ENCODE data around the gene SYNRG.

Gene SYNRG

DNA sequence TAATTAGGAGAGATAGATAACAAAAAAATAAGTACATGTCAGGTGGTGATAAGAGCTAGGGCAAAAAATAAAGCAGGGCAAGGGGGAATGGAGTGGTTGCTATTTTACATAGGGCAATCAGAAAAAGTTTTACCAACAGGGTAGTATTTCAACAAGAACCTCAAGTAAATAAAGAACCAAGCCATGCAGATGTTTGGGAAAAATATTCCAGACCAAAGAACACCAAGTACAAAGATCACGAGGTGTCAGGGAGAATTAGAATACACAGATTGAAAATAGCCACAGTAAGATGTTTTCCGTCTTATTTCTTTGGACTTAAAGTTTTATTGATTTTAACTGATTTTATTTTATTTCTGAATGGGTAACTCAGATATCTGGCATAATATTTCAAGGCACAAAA lies 11.1 kb downstream of the SYNRG start:
- no peak for DNase-seq (ENCODE audit: low read depth)

DNA sequence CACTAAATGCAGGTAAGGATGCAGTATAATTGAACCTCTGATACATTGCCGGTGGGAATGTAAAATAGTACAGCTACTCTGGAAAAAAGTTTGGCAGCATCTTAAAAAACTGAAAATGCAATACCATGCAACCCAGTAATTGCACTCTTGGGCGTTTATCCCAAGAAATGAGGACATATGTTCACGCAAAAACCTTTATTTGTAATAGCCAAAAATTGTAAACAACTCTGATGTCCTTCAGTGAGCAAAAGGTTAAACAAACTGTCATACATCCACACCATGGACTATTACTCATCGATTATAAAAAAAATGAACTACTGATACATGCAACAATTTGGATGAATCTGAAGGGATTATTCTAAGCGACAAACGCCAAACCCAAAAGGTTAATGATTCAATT lies 16.9 kb downstream of the SYNRG start:
- no peak for DNase-seq (ENCODE audit: low read depth)

DNA sequence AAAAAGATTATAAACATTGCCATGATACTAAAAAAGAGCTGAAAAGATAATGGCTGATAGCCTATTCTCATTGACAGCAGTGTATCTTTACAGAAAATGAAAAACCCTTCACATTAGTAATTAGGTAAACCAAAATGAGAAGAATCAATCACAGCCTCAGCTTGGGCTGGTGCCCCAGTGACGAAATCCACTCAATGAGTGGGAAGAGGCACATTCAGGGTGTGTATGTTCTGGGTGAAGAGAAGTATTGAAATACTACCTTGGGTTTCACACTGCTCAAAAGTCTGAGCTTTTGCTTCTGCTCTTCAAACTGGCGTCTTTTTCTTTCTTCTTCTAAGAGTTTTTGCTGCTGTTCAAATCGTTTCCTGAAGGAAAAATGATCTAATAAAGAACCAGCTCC lies 24.2 kb downstream of the SYNRG start:
- DNase-seq (ENCODE audit: low read depth), result no peak

DNA sequence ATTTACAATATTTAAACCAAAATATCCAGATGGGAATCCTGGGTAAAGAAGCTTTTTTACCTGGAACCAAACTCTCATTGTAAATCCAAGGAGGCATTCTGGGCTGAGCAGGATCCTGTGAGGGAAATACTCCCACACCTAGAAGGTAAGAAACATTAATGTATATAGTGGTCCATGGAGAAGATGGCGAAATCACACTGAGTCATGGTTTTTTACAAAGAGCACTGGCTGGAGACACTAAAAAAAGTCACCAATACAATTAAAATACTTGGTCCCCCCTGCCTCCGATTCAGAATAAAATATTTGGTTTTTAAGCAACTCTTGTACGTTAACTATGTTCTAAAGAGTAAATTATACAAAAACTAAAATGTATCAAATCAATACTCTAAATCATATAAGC lies 32.9 kb downstream of the SYNRG start:
- no peak for DNase-seq (ENCODE audit: low read depth)

DNA sequence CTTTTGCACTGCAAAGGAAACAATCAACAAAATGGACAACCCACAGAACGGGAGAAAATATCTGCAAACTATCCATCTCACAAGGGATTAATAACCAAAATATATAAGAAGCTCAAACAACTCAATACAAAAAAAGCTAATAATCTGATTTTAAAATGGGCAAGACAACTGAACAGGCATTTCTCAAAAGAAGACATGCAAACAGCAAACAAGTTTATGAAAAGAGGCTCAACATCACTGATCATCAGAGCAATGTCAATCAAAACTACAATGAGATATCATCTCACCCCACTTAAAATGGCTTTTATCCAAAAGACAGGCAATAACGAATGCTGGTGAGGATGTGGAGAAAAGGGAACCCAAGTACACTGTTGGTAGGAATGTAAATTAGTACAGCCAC lies 34.8 kb downstream of the SYNRG start:
- DNase-seq (ENCODE audit: low read depth), result no peak

DNA sequence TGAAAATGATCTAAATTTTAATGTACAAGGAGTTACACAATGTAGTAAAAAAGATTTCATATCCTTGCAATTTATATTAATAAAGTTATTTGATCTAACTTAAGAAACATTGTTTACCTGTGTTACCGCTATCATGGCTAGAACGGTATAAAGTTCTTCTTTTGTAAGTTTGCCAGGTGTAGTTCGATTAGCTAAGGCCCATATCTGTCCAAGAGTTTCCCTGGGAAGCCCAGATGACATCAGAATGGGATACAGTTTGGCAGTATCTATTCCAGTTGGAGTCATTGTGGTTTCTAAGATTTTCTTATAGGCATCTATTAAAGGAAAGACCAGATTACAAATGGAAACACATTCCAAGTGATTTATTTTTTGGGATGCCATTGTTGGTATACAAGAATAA lies 37.5 kb downstream of the SYNRG start:
- DNase-seq (ENCODE audit: low read depth), result no peak

DNA sequence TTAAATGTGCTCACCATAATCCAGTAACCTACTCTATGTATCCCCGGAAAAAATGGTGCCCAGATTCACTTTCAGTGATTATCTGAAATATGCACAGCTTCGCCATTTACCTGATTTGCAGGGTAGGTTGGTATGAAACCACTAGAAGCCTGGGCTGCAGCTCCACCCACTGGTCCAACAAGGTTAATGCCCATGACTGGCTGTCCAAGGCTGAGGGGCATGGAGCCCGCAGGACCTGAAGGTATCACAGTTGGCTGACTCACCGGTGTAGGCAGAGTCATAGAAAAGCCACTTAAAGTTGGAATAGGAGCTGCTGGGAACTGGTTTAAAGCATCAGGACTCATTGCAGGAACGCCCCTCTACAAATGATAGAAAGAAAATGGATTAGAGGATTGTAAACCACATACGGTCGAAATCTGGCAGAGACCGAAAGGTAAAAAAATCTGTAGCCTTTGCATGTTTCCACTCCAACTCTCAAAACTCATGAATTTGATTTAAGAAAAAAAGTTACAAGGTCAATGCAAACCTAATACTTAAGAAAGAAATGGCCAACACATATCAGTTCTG lies 38.6 kb downstream of the SYNRG start:
- no peak for DNase-seq (ENCODE audit: low read depth)

DNA sequence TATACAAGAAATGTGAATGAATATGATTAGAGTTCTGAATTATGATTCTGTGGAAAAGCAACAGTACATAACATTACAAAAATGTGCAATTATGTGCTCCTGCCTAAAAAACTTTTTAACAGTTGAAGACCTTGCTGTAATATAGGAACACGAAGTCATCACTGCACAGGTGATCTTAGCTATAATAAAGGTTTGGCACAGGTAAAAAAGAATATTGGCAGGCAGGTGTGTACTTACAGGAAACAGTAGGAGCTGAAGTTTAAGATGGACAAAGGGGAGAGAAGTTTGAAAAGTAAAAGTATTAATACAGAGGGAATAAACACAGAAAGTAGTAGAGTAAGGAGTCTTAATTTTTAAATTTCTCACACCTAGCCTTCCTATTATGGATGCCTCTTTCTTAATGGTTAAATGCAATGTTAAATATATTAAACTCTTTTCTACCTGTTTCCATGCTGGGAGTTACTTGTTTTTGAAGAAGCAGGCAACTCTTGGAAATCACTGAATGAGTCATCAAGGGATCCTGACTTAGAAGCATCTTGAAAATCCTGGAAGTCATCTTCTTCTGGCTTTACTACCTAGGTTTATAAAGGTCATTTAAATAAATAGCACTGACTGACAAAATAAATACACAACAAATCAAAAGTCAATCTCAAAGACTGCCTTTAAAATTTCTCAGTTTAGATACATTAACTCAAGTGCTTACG lies 40.7 kb downstream of the SYNRG start:
- no peak for DNase-seq (ENCODE audit: low read depth)

DNA sequence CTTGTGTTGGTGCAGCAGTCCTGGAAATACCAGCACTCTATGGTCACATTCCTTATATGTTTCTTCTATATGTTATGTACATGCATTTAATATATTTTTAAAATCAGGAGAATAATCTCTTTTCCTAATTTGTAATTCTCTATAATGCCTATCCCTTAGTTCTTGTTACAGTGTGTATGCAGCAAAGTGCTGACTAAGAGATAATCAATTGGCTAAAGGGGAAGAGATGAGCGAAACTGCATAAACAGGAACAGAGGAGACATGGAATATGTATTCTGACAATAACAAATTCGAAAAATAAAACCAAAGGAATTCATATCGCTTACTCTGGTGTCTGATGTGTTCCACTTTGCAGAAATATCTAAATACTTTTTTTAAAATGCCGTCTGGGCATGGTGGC lies 41.7 kb downstream of the SYNRG start:
- no peak for DNase-seq (ENCODE audit: low read depth)

DNA sequence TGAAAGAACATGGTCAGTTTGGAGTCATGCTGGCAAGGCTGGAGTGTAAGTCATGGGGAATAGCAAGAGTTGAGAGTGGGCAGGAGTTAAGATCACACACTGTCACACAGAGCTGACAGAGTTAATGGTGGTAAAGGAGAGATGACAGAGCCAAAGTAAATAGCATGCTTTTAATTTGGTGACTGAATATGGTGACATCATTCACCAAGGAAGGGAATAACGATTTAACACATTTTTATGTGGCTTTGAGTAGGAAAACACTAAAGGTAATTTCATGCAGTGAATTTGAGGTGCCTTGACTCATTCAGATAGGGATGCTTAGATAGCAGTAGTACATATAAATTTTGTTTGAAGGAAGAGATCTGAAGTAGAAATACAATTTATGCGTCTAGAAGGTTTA lies 42.1 kb downstream of the SYNRG start:
- no peak for DNase-seq (ENCODE audit: low read depth)

DNA sequence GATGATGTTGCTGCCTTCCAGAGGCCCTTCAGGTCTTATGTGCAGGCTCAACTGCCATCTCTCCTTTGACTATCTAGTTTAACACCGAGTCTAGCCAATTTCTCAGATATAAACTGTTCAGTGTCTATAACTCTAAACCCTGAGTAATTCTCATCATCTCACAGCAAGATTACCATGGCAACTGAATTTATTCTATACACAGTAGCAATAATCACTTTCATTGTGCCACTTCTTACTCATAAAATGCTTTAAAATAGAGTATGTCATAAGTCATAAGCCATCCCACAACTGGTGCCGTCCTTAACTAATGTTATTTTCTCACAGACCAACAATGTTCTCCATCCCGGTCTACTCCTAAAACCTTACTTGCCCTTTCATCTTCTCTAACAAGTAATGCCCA lies 45.0 kb downstream of the SYNRG start:
- DNase-seq (ENCODE audit: low read depth), result no peak

DNA sequence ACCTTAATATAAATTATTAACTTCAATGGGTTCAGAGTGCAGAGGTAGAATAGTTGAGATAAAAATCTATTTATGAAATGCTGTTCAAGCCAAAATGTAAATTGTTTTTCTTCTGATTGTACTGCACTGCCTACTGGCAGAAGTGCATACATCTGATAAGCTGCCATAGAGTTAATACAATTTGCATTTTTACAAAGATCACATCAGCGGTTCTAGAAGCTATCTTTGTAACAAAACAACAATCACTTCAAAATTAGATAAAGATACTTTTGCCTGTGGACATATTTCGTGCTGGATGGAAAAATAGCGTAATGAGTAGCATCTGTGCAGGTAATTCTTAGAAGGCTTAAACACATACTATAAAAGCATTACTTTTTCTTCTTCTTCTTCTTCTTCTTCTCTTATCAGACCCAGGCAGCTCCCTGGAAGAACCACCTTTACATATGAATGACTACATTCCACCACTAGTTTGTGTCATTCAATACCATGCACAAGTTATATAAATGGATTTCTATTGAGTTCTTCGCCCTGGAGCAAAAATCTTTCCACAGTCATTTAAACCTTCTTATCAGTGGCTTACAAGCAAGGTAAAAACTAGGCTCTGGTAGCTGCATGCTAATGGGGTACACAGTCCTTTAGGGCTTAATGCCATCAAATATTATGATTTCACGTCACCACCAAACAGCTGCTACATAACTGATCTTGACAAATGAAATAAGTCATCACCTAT lies 47.0 kb downstream of the SYNRG start:
- no peak for DNase-seq (ENCODE audit: low read depth)

DNA sequence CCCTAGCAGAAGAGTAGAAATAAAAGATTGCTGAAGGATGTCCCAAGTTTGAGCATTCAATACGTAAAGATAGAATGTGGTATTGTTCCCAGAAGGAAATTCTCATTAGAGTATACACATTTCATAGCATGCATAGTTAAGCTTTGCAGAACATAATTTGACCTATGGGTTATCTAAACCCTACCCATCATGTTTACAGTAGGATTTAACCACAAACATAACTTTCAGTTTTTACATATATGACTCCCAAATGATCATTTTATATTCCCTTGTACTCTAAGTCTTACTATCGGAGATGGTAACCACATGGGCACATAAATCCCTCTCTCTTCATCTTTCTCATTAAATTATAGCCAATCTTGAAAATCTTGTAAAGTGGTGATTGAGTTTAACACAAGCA lies 50.9 kb downstream of the SYNRG start:
- no peak for DNase-seq (ENCODE audit: low read depth)

DNA sequence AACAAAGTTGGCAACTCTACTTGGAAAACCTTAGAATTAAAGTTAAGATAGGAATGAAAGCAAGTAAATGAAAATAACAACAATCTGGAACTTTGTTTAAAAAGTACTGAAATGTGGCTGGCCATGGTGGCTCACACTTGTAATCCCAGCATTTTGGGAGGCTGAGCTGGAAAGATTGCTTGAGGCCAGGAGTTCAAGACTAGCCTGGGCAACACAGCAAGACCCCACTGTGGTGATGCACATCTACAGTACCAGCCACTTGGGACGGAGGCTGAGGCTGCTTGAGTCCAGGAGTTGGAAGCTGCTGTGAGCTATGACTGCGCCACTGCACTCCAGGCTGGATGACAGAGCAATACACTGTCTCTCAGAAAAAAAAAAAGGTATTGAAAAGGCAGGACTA lies 51.7 kb downstream of the SYNRG start:
- DNase-seq (ENCODE audit: low read depth), result no peak

DNA sequence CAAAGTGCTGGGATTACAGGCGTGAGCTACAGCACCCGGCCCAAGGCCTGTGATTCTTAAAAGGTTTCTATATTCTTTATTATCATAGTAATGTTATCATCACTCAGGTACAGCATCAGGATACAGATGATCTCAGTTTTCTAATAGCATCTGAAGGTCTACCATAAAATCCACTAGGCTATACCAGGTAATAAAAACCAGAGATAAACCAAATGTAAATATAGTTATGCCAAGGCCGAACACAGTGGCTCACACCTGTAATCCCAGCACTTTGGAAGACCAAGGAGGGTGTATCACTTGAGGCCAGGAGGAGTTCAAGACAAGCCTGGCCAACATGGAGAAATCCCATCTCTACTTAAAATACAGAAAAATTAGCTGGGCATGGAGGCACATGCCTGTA lies 53.8 kb downstream of the SYNRG start:
- no peak for DNase-seq (ENCODE audit: low read depth)

DNA sequence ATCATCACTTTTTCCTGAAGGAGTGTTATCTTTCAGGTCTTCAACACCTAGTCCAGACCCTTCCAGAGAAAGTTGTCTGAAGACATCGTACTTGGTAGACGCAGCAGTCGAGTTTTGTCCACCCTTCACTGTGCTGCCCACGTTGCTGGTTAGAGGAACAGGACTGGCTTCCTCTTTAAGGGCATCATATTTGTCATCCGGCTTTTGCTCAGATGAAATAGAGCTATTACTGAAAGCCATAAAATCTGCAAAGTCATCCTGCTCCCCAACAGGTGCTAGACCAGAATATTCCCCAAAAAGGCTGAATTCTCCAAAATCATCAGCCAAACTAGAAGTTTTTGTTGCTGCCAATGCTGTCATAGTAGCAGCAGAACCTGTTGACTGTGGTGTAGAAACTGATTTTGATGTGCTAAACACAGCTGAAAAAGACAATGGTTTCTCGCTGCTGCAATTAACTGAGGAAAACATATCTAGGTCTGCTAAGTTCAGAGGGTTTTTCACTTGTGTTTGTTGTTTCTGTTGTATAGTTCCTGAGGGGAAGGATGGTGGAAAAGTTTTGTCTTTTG lies 55.7 kb downstream of the SYNRG start:
- DNase-seq (ENCODE audit: low read depth), result no peak

DNA sequence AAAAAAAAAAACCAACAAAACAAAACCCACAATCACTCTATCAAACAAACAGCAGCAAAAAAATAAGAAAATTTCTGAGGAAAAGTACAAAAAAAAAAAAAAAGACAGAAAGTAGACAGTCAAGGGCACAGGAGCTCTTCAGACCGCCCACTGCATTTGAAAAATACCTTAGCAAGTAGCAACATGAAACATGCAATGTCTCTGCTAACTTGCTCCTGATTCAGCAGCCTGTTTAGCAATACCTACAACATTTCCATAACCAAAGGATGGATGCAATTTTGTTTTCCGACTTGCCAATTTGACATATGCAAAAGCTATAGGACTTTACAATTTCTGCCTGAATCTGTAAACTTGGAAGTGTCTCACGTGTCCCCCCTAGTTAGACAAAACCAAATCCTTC lies 57.4 kb downstream of the SYNRG start:
- no peak for DNase-seq (ENCODE audit: low read depth)

DNA sequence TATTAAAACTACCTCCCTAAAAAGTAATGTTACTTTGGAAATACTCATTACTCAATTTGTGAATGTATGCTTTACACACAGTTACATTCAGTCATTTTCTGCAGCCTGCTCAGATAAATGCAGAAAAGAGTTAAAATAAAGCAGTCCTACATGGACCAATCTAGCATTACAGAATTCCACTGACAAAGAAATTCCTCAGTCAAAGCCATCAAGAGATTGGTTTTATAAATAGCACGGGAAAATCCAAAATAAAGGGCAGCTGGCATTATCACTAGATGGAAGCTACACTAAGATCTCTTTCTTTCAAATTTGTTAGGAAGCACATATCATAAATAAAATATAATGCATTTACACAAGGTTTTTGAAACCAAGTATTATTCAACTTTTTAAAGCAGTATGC lies 61.2 kb downstream of the SYNRG start:
- no peak for DNase-seq (ENCODE audit: low read depth)

DNA sequence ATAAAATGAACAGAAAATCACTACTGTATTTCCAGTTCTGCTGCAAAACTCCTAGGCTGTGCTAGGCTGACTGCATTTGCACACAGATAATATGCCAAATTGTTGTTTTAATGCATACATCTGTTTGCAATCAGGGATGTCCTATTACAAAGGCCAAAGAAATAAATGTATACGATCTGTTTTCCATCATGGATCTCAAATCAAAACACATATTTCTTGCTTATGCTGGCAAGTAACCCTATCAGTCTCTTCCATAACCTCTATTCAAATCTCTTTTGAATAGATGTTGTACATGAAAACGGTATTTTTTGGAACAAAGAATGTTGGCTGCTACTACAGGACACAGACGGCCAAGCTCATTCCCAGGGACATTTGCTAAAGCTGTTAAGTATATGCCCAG lies 62.9 kb downstream of the SYNRG start:
- no peak for DNase-seq (ENCODE audit: low read depth)

DNA sequence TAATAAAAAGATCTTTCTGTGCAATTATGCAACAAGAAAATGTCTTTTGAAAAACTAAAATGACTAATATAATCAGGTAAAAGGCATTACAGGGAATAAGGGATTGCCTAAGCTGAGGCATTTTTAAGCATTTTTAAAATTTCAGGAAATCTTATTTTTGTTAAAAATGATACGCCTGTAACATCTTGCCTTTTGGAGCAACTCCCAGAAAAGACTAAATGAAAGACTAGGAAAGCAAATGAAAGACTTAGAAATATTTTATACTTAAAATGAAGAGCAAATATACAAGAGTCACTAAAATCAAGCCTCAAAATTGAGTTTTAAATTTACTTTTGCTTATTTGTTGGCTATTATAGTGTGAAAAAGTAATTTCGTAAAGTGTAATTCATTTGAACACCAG lies 63.7 kb downstream of the SYNRG start:
- no peak for DNase-seq (ENCODE audit: low read depth)

DNA sequence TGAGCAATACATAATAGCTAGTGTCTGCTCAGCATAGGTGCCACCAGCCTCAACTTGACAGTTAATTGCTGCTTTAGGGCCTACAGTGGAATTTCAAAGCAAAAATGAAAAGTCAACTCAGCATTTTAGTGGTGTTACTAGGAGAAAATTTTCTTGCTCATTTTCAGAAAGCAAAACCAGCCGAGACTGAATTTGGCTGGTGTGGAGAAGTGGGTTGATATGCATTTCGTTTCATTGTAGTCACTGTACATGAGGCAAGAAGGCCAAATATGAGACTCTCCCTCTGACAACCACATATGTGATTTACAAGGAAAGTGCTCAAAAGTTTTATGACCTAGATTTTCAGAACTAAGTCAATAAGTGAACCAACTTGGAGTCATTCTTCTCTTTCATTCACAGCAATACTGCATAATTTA lies 65.6 kb downstream of the SYNRG start:
- DNase-seq (ENCODE audit: low read depth), result no peak

DNA sequence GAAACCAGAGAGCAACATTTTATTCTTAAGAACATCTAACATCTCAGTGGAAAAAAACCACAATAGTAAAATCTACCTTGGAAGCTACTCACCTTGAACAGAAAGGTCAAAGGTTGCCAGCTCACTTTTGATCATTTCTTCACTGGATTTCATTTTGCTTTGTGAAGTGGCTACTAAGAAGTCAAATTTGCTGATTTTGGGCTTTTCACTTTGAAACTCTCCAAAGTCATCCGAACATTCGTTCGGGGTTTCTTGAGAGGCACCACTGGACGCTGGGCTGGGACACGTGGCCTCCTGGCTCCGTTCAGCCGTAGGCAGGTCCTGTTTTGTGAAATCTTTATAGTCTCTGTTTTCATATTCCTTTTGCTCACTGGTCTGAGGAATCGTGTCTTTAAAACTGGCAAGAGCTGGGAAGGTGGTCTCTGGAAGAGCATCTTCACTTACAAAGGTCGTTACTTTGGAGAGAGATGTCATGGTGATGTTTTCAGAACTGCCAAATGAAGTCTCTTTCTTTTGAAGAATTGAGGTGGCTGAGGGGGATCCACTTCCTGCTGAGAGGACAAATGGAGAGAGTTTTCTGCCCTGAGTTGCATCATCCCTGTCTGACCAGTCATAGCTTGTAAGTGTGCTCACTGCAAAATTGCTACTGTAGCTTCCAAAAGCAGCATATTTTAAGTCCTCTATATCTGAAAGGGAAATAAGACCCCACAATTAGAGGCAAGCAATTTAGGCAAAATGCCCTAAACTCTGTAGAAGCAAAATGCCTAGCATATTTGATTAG lies 67.1 kb downstream of the SYNRG start:
- no peak for DNase-seq (ENCODE audit: low read depth)
